Natural killer cell treated with Interleukin-12 subunit alpha and Interleukin-12 subunit beta and Interleukin-15 and Interleukin-18, amount 100 ng/mL, for 72 hours (primary cell): Measurements from ENCODE around the gene SDR42E2. TPM values are rescaled to one million over a fixed set of nuclear protein-coding genes. Genes with fewer than 3 reads are reported as not detected.
A peak's percentile ranks its signal among the peaks of the same experiment; 100 is the strongest.
"Not testable (repeated sequence)": the region's sequence is repeated elsewhere in the genome, so short reads cannot be mapped to it uniquely, and the experiment has no call there.

Experiments used
- ATAC-seq, 2 donors: fragments of 150-1000 bp; cut with Tn5 transposase in 1 of 2; sonication (Bioruptor Pico), chemical (Tn5 transposase) in 1 of 2; 2 replicates each; pipeline ENCODE4 v1.10.0; 2021
- DNase-seq: peaks from one replicate; pipeline ENCODE4 v3.0.0; 2022; ENCODE audit warnings: low spot score
- H3K27ac Mint-ChIP-seq, 2 donors: 1 replicate in 1 of 2; 2 replicates in 1 of 2; pipeline ENCODE4 v1.8.0; 2022; ENCODE audit warnings: mixed read lengths in 2 of 2, mild to moderate bottlenecking in 1 of 2, moderate library complexity in 1 of 2
- H3K27me3 Mint-ChIP-seq, 2 donors: 1 replicate in 1 of 2; 2 replicates in 1 of 2; pipeline ENCODE4 v1.8.0; 2022; ENCODE audit warnings: mixed read lengths in 2 of 2
- H3K36me3 Mint-ChIP-seq: one replicate; pipeline ENCODE4 v1.8.0; 2022; ENCODE audit warnings: mixed read lengths
- H3K4me1 Mint-ChIP-seq, 2 donors: 1 replicate in 1 of 2; 2 replicates in 1 of 2; pipeline ENCODE4 v1.8.0; 2022; ENCODE audit warnings: low read depth in 2 of 2, mixed read lengths in 2 of 2, mild to moderate bottlenecking in 1 of 2
- H3K4me3 Mint-ChIP-seq: one replicate; pipeline ENCODE4 v1.8.0; 2022; ENCODE audit warnings: mixed read lengths
- H3K9me3 Mint-ChIP-seq: 2 replicates; pipeline ENCODE4 v1.8.0; 2022; ENCODE audit warnings: mixed read lengths
- total RNA-seq, 2 donors: library from RNA; stranded (reverse); gene quantifications; one replicate each; pipeline ENCODE4 v1.2.3, GENCODE V29; 2022

SDR42E2 gene
- total RNA-seq, 2 donors from 2014 or later: 0.22 TPM; not detected in 1

DNA sequence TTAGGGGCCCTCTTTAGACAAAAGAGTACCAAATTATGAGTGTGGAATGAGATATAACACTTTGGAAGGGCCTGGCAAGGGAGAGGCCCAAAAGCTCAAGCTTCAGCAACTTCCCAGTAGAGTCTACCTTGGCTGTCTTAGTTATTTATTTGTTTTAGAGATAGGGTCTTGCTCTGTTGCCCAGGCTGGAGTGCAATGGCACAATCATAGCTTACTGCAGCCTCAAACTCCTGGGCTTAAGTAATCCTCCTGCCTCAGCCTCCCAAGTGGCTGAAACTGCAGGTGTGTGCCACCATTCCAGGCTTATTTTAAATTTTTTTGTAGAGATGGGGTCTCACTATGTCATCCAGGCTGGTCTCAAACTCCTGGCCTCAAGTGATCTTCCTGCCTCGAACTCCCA is 10.3 kb downstream of the SDR42E2 start:
- not testable (repeated sequence) for H3K36me3 Mint-ChIP-seq, H3K4me1 Mint-ChIP-seq, H3K4me3 Mint-ChIP-seq, ATAC-seq, H3K27me3 Mint-ChIP-seq, DNase-seq, H3K9me3 Mint-ChIP-seq, H3K27ac Mint-ChIP-seq

DNA sequence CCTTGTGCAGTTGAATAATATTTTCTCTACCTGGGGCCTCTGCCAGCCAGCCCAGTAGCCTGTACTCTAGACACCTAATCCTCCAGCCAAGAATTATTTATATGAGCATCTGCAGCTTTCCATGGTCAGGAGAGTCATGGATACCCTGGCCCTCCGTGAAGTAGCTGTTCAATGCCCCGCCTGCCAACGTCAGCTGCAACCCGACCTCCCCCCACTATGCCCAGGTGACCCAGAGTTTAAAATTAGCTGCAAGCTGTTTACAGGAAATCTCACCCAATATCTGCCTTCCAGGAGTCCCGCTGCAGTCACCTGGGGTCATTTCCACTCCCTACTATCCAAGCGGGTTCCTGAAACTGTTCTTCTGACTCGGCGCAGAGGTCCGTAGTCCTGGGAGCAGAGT is 12.3 kb downstream of the SDR42E2 start:
- H3K27ac Mint-ChIP-seq: no peak overlapping the region
- no peaks in the 10 kb centered on the region for H3K9me3 Mint-ChIP-seq
- no peaks in the 10 kb centered on the region for H3K36me3 Mint-ChIP-seq
- no peaks in the 10 kb centered on the region for H3K27me3 Mint-ChIP-seq
- DNase-seq (no peak), ATAC-seq (no peak)
- no peak overlapping the region for H3K4me3 Mint-ChIP-seq
- peaks cover 0 to 2% of the 10 kb centered on the region in 2 donors for H3K4me1 Mint-ChIP-seq

GRCh38 chr16:22177968-22178930 is 15.9 kb downstream of the SDR42E2 start:
- DNase-seq (no peak), ATAC-seq (no peak)
- H3K36me3 Mint-ChIP-seq: no peaks in the 10 kb centered on the region
- H3K4me3 Mint-ChIP-seq: no peak overlapping the region
- H3K27me3 Mint-ChIP-seq: no peaks in the 10 kb centered on the region
- no peaks in the 10 kb centered on the region for H3K9me3 Mint-ChIP-seq
- H3K4me1 Mint-ChIP-seq: no peaks in the 10 kb centered on the region
- H3K27ac Mint-ChIP-seq: no peak overlapping the region

GRCh38 chr16:22181426-22181825 is 19.1 kb downstream of the SDR42E2 start:
- DNase-seq (no peak), ATAC-seq (no peak)
- H3K4me3 Mint-ChIP-seq: no peak overlapping the region
- no peak overlapping the region for H3K27ac Mint-ChIP-seq
- no peaks in the 10 kb centered on the region for H3K27me3 Mint-ChIP-seq
- H3K4me1 Mint-ChIP-seq: no peaks in the 10 kb centered on the region
- no peaks in the 10 kb centered on the region for H3K36me3 Mint-ChIP-seq
- H3K9me3 Mint-ChIP-seq: no peaks in the 10 kb centered on the region

- H3K9me3 Mint-ChIP-seq: no peaks in the 10 kb centered on the region
- no peak overlapping the region for H3K27ac Mint-ChIP-seq
- H3K4me3 Mint-ChIP-seq: no peak overlapping the region
- no peaks in the 10 kb centered on the region for H3K4me1 Mint-ChIP-seq
- H3K27me3 Mint-ChIP-seq: no peaks in the 10 kb centered on the region
- no peak for DNase-seq
- ATAC-seq: no peak
- H3K36me3 Mint-ChIP-seq: no peaks in the 10 kb centered on the region
Measured at GRCh38 chr16:22181843-22182242, 19.5 kb downstream of the SDR42E2 start.

DNA sequence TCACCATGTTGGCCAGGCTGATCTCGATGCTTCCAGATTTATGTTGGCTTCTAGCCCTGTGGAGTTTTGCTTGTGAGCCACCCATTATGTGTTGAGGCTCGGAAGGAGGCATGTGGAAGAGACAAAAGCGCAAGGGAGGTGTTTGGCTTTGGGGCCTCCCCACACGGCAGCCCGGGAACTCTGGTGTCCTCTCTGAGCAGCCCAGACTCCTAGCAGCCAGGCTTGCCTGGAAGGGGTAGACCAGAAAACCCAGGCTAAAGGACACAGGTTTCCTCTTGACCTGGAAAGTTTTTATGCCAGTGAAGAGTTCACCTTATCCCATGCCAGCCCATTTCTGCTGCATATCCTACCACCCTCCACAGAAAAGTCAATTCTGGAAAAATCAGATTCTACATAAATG is 21.0 kb downstream of the SDR42E2 start:
- Mint-ChIP-seq H3K9me3 (no peaks in the 10 kb centered on the region), H3K4me3 (no peak overlapping the region), H3K27me3 (no peaks in the 10 kb centered on the region), H3K4me1 (peaks cover 0 to 3% of the 10 kb centered on the region in 2 donors), H3K27ac (no peak overlapping the region), H3K36me3 (no peaks in the 10 kb centered on the region)
- DNase-seq (no peak), ATAC-seq (no peak)

DNA sequence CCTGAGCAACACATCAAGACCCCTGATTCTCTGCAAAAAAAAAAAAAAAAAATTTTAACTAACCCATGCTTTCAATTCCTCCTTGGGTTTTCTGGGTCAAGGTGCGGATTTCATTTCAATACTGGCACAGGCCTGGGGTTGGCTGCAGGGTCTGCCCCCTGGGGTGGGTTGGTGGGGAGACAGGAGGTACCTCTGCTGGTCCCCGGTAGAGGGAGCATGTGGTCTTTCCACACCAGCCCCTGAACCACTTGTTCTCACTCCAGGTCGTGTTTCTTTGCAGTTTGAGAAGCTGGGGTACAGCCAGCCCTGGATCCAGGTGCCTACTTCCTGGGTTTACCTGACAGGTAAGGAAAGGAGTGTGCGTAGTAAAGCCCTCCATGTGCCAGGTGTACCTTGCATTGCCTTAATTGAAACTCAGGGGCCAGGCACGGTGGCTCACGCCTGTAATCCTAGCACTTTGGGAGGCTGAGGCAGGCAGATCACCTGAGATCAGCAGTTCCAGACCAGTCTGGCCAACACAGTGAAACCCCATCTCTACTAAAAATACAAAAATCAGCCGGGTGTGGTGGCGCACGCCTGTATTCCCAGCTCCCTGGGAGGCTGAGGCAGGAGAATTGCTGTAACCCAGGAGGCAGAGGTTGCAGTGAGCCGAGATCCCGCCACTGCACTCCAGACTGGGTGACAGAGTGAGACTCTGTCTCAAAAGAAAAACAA is 21.8 kb downstream of the SDR42E2 start:
- Mint-ChIP-seq H3K36me3 (no peaks in the 10 kb centered on the region), H3K4me1 (peaks cover 7 to 8% of the 10 kb centered on the region in 2 donors), H3K27me3 (no peaks in the 10 kb centered on the region), H3K4me3 (no peak overlapping the region), H3K27ac (no peak overlapping the region), H3K9me3 (no peaks in the 10 kb centered on the region)
- DNase-seq (no peak), ATAC-seq (no peak)

- Mint-ChIP-seq H3K4me3 (no peak overlapping the region), H3K36me3 (no peaks in the 10 kb centered on the region), H3K4me1 (peaks cover 12 to 13% of the 10 kb centered on the region in 2 donors), H3K27ac (no peak overlapping the region), H3K27me3 (no peaks in the 10 kb centered on the region), H3K9me3 (no peaks in the 10 kb centered on the region)
- ATAC-seq (no peak), DNase-seq (no peak)
Measured at GRCh38 chr16:22184615-22184968, 22.3 kb downstream of the SDR42E2 start.

- Mint-ChIP-seq H3K27me3 (no peaks in the 10 kb centered on the region), H3K4me3 (no peak overlapping the region), H3K36me3 (no peaks in the 10 kb centered on the region), H3K4me1 (peaks cover 18 to 25% of the 10 kb centered on the region in 2 donors), H3K27ac (no peak overlapping the region), H3K9me3 (no peaks in the 10 kb centered on the region)
- ATAC-seq (no peak), DNase-seq (no peak)
Measured at GRCh38 chr16:22186517-22186916, 24.2 kb downstream of the SDR42E2 start.

DNA sequence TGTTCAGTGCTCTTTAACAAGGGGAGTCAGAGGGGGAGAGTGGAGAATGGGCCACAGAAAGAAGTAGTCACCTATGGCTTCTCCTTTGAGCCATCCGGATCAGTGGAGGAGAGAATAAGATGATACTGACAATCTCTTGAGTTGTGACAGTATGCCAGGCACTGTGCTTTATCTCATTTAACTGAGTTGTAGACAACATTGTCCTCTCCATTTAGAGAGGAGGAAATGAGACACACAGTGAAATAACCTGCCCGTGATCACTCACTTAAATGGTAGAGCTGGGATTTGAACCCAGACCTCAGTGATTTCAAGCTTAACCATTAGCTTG is 25.9 kb downstream of the SDR42E2 start:
- ATAC-seq (no peak), DNase-seq (no peak)
- no peaks in the 10 kb centered on the region for H3K9me3 Mint-ChIP-seq
- no peaks in the 10 kb centered on the region for H3K27me3 Mint-ChIP-seq
- H3K4me1 Mint-ChIP-seq: peaks cover 28 to 38% of the 10 kb centered on the region in 2 donors
- H3K27ac Mint-ChIP-seq: peak overlapping the region; percentile 72 to 91
- H3K36me3 Mint-ChIP-seq: no peaks in the 10 kb centered on the region
- H3K4me3 Mint-ChIP-seq: no peak overlapping the region

DNA sequence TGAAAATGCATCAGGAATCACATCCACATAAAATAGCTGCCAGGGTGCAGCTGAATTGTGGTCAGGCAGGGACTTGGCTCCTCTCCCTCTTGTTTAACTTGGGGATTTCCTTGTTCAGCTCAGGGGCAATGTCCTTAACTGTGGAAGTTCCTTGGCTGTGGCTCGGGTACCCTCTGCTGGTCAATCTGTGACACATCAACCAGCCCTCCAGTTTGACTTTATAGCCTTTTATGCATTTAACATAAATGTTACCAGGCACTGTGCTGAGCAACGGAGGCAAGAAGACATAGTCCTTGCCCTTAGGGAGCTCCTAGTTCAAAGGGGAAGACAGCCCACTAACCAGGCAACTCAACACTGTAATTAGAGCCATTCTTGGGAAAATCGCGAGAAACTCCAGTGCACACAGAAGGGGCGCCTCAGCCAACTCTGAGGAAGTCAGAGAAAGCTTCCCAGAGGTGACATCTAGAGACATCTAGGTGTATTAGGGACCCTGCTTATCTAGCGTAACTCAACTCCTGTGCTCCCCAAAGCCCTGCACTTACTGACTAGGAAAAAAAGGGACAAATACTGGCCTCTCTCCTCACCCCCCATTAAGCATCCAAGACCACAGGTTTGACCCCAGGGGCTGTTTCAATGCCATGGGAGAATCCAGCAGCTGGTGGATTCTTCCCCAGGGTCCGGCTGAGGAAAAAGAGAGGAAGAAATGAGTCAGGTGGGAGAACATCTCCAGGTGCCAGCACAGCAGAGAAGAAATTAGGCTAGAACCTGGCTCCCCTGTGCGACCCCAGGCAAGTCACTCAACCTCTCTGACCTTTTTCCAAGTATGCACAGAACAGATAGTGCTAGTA is 26.5 kb downstream of the SDR42E2 start:
- H3K27me3 Mint-ChIP-seq: no peaks in the 10 kb centered on the region
- DNase-seq: peak; percentile 68
- no peak for ATAC-seq
- peaks cover 4% of the 10 kb centered on the region for H3K9me3 Mint-ChIP-seq
- peaks cover 34 to 43% of the 10 kb centered on the region in 2 donors for H3K4me1 Mint-ChIP-seq
- peak overlapping the region; percentile 72 to 91 for H3K27ac Mint-ChIP-seq
- H3K4me3 Mint-ChIP-seq: peak overlapping the region; percentile 88
- no peaks in the 10 kb centered on the region for H3K36me3 Mint-ChIP-seq

DNA sequence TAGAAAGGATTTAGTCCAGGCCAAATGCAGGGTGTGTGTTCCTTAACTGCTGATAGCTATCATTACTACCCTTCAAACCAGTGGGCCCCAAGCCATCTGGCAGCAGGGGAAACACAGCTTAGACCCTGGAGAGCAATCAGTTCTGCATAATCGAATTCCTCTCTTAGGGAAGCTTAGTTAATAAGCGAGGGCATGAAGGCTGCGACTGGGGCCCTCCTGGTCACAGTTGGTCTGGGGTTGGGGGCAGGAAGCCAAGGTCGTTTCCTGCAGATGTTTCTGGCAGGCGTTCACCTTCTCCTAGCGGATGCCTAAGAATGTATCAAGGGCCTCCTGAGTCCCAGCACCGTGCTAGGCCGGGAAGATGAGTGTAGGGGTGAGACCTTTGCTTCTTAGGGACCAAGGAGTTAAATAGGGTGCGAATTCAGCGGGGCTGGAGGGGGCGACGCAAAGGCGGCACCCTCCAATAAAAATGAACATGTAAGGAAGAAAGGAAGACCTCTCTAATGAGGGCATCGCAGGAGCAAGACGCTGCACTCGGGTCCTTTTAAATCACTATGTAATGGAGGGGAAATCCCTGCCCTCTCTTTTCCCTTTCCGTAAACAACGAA is 27.3 kb downstream of the SDR42E2 start:
- Mint-ChIP-seq H3K36me3 (no peaks in the 10 kb centered on the region), H3K4me1 (peaks cover 40 to 51% of the 10 kb centered on the region in 2 donors), H3K9me3 (peaks cover 7% of the 10 kb centered on the region), H3K4me3 (peak overlapping the region; percentile 88), H3K27ac (peak overlapping the region; percentile 72 to 91), H3K27me3 (no peaks in the 10 kb centered on the region)
- no peak for DNase-seq
- ATAC-seq: no peak

- Mint-ChIP-seq H3K27ac (peak overlapping the region; percentile 72 to 91), H3K4me3 (peak overlapping the region; percentile 88), H3K27me3 (no peaks in the 10 kb centered on the region), H3K9me3 (peaks cover 7% of the 10 kb centered on the region), H3K36me3 (no peaks in the 10 kb centered on the region), H3K4me1 (peaks cover 46 to 58% of the 10 kb centered on the region in 2 donors)
- DNase-seq (peak; percentile 99), ATAC-seq (peak; percentile 83 to 84)
Measured at GRCh38 chr16:22190081-22190775, 27.9 kb downstream of the SDR42E2 start.
